SKM-1 treated with dmso at 0.1 percent for 144 hours (cell line): ENCODE measurements around the gene TCEA2.

Source experiments
- DNase-seq: peaks from one replicate; lab custom pipeline; 2025; ENCODE audit not compliant: unreplicated experiment; lab: John Stamatoyannopoulos, UW

The TCEA2 gene

GRCh38 chr20:64048402-64049044 lies 14.5 kb upstream of the TCEA2 start:
- no peak for DNase-seq

DNA sequence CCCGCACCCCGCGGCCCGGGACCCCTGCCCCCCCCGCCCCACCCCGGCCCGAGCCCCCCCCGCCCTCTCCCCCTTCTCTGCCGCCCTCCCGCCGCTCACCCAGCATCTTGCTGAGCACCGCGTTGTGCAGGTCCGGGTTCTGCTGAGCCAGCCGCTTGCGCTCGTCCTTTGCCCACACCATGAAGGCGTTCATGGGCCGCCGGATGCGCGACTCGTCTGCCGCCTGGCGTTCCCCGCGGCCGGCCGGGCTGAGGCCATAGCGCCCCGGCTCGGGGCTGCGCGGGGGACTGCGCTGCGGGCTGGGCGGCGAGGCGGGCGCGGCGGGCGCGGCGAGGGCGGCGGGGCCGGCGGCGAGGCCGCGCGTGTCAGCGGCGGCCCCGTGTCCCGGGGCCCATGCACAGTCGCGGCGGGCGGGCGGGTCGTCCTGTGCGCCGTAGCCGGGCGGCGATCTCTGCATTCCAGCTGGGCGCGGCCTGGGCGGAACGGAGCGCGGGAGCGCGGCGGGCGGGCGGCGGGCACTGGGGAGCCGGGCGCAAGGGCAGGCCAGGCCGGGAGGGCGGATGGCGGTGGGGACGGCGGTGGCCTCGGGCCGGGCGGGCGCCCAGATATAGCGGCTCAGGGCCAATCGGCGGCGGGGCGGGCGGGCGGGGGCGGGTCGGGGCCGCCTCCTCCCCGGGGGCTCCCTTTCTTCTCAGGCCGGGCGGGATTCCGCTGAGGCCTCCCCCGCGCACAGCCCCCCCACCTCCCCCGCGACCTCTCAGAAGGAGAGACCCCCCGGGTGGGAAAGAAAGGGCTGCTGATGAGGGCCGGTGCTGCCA lies 13.7 kb upstream of the TCEA2 start, which contains the start of gene SOX18:
SOX18 (minus strand) TSS at position 580 of the 818 bp plus-strand sequence; CDS start at position 457, 123 bp downstream.
- DNase-seq, result no peak

- no peak for DNase-seq
These were observed 13.1 kb upstream of the TCEA2 start for GRCh38 chr20:64049878-64050260.

GRCh38 chr20:64050261-64051032 lies 12.6 kb upstream of the TCEA2 start:
- DNase-seq, result no peak

- DNase-seq, result no peak
These were observed 12.0 kb upstream of the TCEA2 start for GRCh38 chr20:64051033-64051452.

DNA sequence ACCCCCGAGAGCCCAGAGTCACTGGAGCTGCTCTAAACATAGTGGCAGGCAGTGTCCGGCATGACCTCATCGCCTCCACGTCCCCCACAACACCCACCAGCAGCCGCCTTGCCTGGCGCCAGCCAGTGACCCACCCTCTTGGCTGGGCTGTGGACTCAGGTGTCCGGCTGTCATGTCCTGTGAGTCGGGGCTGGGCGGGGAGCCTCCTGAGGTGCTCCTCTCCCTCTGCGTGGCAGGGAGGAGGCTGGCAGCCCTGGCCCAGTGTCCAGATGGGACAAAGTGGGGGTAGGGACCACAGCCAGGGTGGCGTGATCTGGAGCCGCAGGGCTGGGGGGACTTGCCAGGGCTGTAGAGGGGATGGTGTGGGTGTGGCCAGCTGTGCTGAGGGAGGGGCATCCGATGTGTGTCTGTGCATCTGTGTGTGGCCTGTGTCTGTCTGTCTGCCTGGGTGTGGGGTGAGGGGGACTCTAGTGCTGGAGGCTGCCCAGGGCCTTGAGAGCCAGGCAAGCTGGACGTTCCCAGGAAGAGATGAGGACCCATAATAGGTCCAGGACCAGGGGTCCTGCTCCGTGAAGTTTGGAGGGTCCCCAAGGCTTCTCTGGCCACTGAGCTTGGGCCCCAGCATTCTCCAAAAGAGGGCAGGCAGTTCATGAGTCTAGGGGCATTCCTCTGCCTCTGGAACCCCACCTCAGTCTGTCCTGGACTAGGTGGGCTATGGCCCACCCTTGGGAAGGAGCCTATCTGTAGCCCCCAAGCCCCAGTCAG lies 11.3 kb upstream of the TCEA2 start:
- DNase-seq, result no peak

- DNase-seq, result no peak
These were observed 10.7 kb upstream of the TCEA2 start for GRCh38 chr20:64052326-64052722.

GRCh38 chr20:64052987-64053840 lies 9.8 kb upstream of the TCEA2 start:
- no peak for DNase-seq

DNA sequence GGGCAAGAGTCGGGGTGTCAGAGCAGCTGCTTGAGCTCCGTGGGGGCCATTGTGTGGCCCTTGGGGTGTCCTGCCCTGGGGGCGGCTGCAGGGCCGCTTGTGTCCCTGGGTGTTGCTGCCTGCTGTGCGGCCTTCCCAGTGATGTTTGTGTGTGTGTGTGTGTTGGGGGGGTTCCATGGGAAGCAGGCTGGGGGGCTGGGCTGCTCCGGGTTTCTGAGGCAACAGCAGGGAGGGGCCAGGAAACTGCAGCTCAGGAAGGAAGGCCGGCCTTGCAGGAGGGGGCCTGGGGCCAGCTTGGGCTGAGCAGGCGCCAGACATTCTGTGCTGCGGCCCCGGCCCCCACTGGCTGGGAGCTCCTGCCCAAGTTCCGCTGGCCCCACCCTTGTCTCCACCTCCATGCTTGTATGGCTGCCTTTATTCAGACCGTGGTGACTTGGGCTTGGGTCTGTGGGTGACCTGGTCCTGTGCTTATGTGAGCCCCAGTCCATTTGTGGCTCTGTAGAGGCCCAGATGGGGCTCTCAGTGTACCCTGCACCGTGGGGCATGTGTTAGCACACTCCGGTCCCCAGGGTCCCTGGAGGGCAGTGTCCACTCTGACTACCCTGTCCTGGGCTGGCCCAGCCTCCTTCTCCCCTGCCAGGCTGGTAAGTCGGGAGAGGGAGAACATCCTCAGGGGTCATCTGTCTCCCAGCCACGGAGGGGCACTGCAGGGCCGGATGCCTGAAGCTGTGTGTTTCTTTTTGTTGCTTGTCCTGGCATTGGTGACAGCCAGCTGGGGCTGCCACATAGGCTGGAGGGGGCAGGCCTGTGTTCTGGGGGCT lies 8.9 kb upstream of the TCEA2 start:
- no peak for DNase-seq

DNA sequence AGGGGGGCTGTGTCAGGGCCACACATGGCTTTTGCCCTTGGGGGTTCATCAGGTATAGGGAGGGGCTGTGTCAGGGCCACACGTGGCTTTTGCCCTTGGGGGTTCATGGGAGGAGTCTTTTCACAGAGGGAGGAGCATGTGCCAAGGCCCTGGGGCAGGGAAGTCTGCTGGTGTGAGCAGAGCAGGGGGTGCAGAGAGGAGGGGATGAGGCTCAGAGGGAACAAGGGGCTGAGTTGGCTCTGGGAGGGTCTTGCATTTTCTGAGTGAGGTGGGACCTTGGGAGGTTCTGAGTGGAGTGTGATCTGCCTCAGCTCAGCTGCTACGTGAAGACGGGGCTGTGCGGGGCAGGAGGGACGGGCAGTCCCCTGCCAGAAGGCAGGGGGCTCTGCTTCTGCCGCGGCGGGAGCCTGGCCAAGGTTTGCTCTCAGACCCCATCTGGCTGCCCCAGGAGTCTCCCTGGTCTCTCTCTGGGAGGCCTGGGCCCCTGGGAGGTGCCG lies 7.6 kb upstream of the TCEA2 start:
- no peak for DNase-seq

GRCh38 chr20:64055893-64056638 lies 6.9 kb upstream of the TCEA2 start:
- DNase-seq, result no peak

GRCh38 chr20:64056639-64056888 lies 6.4 kb upstream of the TCEA2 start:
- DNase-seq, result no peak

DNA sequence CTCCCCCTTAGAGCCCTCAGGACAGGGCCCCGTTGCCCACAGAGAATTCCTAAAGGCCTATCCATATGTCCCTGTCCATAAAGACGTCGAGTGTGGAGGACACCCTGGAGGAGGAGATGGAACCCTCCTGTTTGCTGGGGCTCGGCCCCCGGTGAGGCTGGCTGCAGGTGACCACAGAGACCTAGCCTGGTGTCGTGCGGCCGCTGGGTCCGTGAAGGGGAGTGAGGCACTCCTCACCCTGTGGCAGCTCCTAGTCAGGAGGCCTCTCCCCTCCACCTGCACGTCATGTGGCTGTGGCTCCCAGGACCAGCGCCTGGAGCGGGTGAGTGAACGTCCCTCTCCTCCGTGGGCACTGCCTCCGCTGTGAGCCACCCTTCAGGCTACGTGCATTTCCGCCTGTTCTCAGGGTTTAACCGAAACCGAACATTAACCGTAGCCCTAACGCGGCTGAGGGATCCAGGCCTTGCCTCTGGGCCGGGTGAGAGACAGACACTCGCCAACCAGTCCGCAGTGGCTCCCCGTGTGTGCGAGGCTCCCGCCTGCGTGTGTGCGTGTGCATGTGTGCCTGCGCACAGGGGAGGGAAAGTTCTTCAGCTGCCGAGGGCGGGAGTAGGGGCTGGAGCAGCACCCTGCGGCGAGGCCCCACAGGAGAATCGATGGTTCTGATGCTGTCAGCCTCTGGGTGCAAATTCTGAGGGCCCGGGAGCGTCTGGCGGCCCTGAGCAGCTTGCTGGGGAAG lies 5.9 kb upstream of the TCEA2 start:
- DNase-seq, result no peak

- DNase-seq, result peak; percentile 47
These were observed 5.1 kb upstream of the TCEA2 start for GRCh38 chr20:64057628-64058498.

DNA sequence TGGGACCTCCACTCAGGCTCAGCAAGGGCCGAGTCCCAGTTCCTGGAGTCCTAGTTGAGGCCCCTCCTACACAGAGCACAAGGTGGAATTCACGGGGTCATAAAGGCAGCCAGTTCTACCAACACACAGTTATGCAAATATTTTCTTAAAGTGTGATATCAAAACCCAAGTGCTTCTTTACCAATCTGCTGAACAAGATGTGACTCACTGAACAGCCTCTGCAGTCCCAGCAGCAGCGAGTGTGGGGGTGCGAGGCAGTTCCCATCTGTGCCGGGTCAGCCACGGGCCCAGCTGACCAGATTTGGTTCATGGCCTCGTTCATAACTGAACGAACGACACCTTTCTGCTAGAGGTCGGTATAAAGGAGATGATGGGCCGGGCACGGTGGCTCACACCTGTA lies 4.5 kb upstream of the TCEA2 start:
- DNase-seq, result no peak

GRCh38 chr20:64062276-64062595 lies 762 bp upstream of the TCEA2 start:
- no peak for DNase-seq
